ENCODE measurements around the gene CAPS.
"Not testable (repeated sequence)": the region's sequence is repeated elsewhere in the genome, so short reads cannot be mapped to it uniquely, and the experiment has no call there.

Gene CAPS

GRCh38 chr19:5952193-5953029 is 38.4 kb downstream of the CAPS start:
- peaks cover 91% of the 10 kb centered on the region for H3K4me1 Mint-ChIP-seq
- H3K4me3 Mint-ChIP-seq, result peak overlapping the region; percentile 74
- no peaks in the 10 kb centered on the region for H3K9me3 Mint-ChIP-seq
- H3K27ac Mint-ChIP-seq, result peak overlapping the region; percentile 97
- peaks cover 7% of the 10 kb centered on the region for H3K36me3 Mint-ChIP-seq
- H3K27me3 Mint-ChIP-seq, result no peaks in the 10 kb centered on the region

GRCh38 chr19:5953030-5953589 is 39.1 kb downstream of the CAPS start:
- peaks cover 10% of the 10 kb centered on the region for H3K36me3 Mint-ChIP-seq

GRCh38 chr19:5953680-5954213 is 39.7 kb downstream of the CAPS start:
- Mint-ChIP-seq H3K36me3 (peaks cover 10% of the 10 kb centered on the region), H3K4me1 (peaks cover 90% of the 10 kb centered on the region), H3K27me3 (no peaks in the 10 kb centered on the region), H3K9me3 (no peaks in the 10 kb centered on the region), H3K4me3 (peak overlapping the region; percentile 74), H3K27ac (peak overlapping the region; percentile 97)

More at GRCh38 chr19:5953030-5953589, 39.1 kb downstream of the CAPS start:
- peak overlapping the region; percentile 97 for H3K27ac Mint-ChIP-seq
- H3K9me3 Mint-ChIP-seq, result no peaks in the 10 kb centered on the region
- H3K4me1 Mint-ChIP-seq, result peaks cover 92% of the 10 kb centered on the region
- peak overlapping the region; percentile 74 for H3K4me3 Mint-ChIP-seq
- no peaks in the 10 kb centered on the region for H3K27me3 Mint-ChIP-seq

GRCh38 chr19:5954293-5954692 is 40.2 kb downstream of the CAPS start:
- H3K36me3 Mint-ChIP-seq, result peaks cover 10% of the 10 kb centered on the region

GRCh38 chr19:5955636-5955935 is 41.5 kb downstream of the CAPS start:
- no peaks in the 10 kb centered on the region for H3K27me3 Mint-ChIP-seq
- H3K27ac Mint-ChIP-seq, result peak overlapping the region; percentile 30
- H3K4me1 Mint-ChIP-seq, result peaks cover 90% of the 10 kb centered on the region
- no peak overlapping the region for H3K4me3 Mint-ChIP-seq
- peaks cover 7% of the 10 kb centered on the region for H3K36me3 Mint-ChIP-seq
- no peaks in the 10 kb centered on the region for H3K9me3 Mint-ChIP-seq

More at GRCh38 chr19:5954293-5954692, 40.2 kb downstream of the CAPS start:
- H3K27ac Mint-ChIP-seq, result peak overlapping the region; percentile 97
- H3K27me3 Mint-ChIP-seq, result no peaks in the 10 kb centered on the region
- peak overlapping the region; percentile 74 for H3K4me3 Mint-ChIP-seq
- H3K4me1 Mint-ChIP-seq, result peaks cover 90% of the 10 kb centered on the region
- no peaks in the 10 kb centered on the region for H3K9me3 Mint-ChIP-seq

GRCh38 chr19:5956323-5956722 is 42.3 kb downstream of the CAPS start:
- peak overlapping the region; percentile 79 for H3K27ac Mint-ChIP-seq
- peaks cover 90% of the 10 kb centered on the region for H3K4me1 Mint-ChIP-seq
- peaks cover 7% of the 10 kb centered on the region for H3K36me3 Mint-ChIP-seq
- no peaks in the 10 kb centered on the region for H3K9me3 Mint-ChIP-seq
- no peaks in the 10 kb centered on the region for H3K27me3 Mint-ChIP-seq
- no peak overlapping the region for H3K4me3 Mint-ChIP-seq

GRCh38 chr19:5956728-5957127 is 42.7 kb downstream of the CAPS start:
- Mint-ChIP-seq H3K4me3 (no peak overlapping the region), H3K4me1 (peaks cover 89% of the 10 kb centered on the region), H3K36me3 (peaks cover 7% of the 10 kb centered on the region), H3K27me3 (no peaks in the 10 kb centered on the region), H3K9me3 (no peaks in the 10 kb centered on the region), H3K27ac (no peak overlapping the region)

- peaks cover 89% of the 10 kb centered on the region for H3K4me1 Mint-ChIP-seq
- H3K4me3 Mint-ChIP-seq, result no peak overlapping the region
- peaks cover 7% of the 10 kb centered on the region for H3K36me3 Mint-ChIP-seq
- no peaks in the 10 kb centered on the region for H3K27me3 Mint-ChIP-seq
- H3K27ac Mint-ChIP-seq, result peak overlapping the region; percentile 65
- no peaks in the 10 kb centered on the region for H3K9me3 Mint-ChIP-seq
Measured at GRCh38 chr19:5957170-5957569, 43.1 kb downstream of the CAPS start.

GRCh38 chr19:5958074-5958850 is 44.2 kb downstream of the CAPS start:
- H3K36me3 Mint-ChIP-seq, result peaks cover 7% of the 10 kb centered on the region
- H3K27ac Mint-ChIP-seq, result no peak overlapping the region
- no peaks in the 10 kb centered on the region for H3K27me3 Mint-ChIP-seq
- peak overlapping the region; percentile 44 for H3K4me3 Mint-ChIP-seq
- no peaks in the 10 kb centered on the region for H3K9me3 Mint-ChIP-seq
- peaks cover 89% of the 10 kb centered on the region for H3K4me1 Mint-ChIP-seq

- H3K4me1 Mint-ChIP-seq, result peaks cover 89% of the 10 kb centered on the region
- H3K27ac Mint-ChIP-seq, result peak overlapping the region; percentile 62
- H3K36me3 Mint-ChIP-seq, result peaks cover 7% of the 10 kb centered on the region
- H3K9me3 Mint-ChIP-seq, result no peaks in the 10 kb centered on the region
- no peak overlapping the region for H3K4me3 Mint-ChIP-seq
- H3K27me3 Mint-ChIP-seq, result no peaks in the 10 kb centered on the region
Measured at GRCh38 chr19:5958851-5959122, 44.7 kb downstream of the CAPS start.

- peak overlapping the region; percentile 62 for H3K27ac Mint-ChIP-seq
- peaks cover 89% of the 10 kb centered on the region for H3K4me1 Mint-ChIP-seq
- H3K9me3 Mint-ChIP-seq, result no peaks in the 10 kb centered on the region
- H3K27me3 Mint-ChIP-seq, result no peaks in the 10 kb centered on the region
- H3K4me3 Mint-ChIP-seq, result no peak overlapping the region
- H3K36me3 Mint-ChIP-seq, result peaks cover 3% of the 10 kb centered on the region
Measured at GRCh38 chr19:5959260-5960004, 45.4 kb downstream of the CAPS start.

- H3K27me3 Mint-ChIP-seq, result no peaks in the 10 kb centered on the region
- H3K9me3 Mint-ChIP-seq, result no peaks in the 10 kb centered on the region
- H3K36me3 Mint-ChIP-seq, result peaks cover 3% of the 10 kb centered on the region
- H3K4me1 Mint-ChIP-seq, result peaks cover 92% of the 10 kb centered on the region
- H3K4me3 Mint-ChIP-seq, result peak overlapping the region; percentile 31
- H3K27ac Mint-ChIP-seq, result peak overlapping the region; percentile 79
Measured at GRCh38 chr19:5960005-5961001, 46.2 kb downstream of the CAPS start.

GRCh38 chr19:5961641-5961968 is 47.6 kb downstream of the CAPS start:
- H3K27me3 Mint-ChIP-seq, result not testable (repeated sequence)

More at GRCh38 chr19:5961641-5961968, 47.6 kb downstream of the CAPS start:
- H3K4me1 Mint-ChIP-seq, result peaks cover 95% of the 10 kb centered on the region
- not testable (repeated sequence) for H3K36me3 Mint-ChIP-seq, H3K9me3 Mint-ChIP-seq
- H3K4me3 Mint-ChIP-seq, result peak overlapping the region; percentile 79
- peak overlapping the region; percentile 97 for H3K27ac Mint-ChIP-seq

Data from activated naive CD4-positive, alpha-beta T cell treated with anti-CD3 and anti-CD28 coated beads, Interleukin-2, amount 50 U/mL, for 24 hours (primary cell).